ENCODE data around the gene HINFP.
"Not testable (repeated sequence)": the region's sequence is repeated elsewhere in the genome, so short reads cannot be mapped to it uniquely, and the experiment has no call there.

Gene HINFP

DNA sequence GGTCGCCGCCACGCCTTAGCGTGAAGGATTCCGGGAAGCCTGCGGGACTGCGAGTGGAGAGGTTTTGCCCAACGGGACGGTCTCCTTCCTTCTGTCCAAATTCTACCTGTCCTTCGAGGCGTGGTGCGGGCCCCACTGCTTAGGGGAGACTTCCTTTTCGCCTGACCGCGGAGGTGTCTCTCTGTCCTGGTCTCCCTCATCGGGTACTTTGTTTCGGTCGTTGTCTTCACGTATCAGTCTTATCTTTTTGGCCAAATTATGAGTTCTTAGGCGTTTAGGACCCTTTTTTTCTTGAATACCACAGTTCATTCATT is 388 bp downstream of the HINFP start:
- ATAC-seq = peak; percentile 14
- Mint-ChIP-seq H3K36me3 (peaks cover 54% of the 10 kb centered on the region), H3K4me1 (peaks cover 33% of the 10 kb centered on the region), H3K4me3 (peak overlapping the region; percentile 88), H3K27ac (peak overlapping the region; percentile 94), H3K9me3 (no peaks in the 10 kb centered on the region)
- DNase-seq (ENCODE audit: low spot score in 2 of 2) = no peak

DNA sequence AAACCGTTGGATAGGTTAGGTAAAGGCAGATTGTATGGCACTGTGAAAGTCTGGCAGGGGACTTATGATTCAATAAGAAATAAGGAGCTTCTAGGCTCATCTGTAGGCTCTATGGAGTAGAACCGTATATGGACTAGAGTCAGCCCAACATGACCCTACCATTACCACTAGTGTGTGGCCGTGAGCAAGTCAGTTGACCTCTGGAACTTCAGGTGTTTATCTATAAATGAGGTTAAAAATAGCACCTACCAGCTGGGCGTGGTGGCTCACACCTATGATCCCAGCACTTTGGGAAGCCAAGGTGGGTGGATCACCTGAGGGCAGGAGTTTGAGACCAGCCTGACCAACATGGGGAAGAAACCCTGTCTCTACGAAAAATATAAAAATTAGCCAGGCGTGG is 4.4 kb downstream of the HINFP start:
- ATAC-seq = no peak
- Mint-ChIP-seq H3K4me1 (peaks cover 28% of the 10 kb centered on the region), H3K27ac (no peak overlapping the region), H3K36me3 (peaks cover 93% of the 10 kb centered on the region), H3K9me3 (no peaks in the 10 kb centered on the region), H3K4me3 (no peak overlapping the region)
- DNase-seq (ENCODE audit: low spot score in 2 of 2) = no peak

DNA sequence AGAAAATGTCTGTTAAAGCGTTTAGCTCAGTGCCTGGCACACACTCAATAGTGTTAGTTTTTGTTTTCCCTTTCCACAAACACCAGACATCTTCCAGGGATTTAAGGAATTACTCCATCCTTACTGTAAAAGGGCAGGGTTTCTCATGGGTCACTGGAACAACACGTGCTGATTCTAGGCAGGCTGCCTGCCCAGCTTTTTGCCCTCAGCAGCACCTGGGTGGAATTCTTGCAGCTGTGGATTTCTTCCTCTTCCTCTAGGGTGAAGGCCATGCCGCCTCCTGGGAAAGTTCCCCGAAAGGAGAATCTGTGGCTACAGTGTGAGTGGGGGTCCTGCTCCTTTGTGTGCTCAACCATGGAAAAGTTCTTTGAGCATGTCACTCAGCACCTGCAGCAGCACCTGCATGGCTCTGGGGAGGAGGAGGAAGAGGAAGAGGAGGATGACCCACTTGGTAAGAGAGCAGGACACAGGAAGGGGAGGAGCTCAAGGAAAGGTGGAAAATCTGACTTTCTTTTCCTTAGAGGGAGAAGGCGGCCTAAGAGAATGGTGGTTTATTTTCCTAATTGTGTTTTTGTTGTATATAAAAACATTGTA is 5.4 kb downstream of the HINFP start:
- Mint-ChIP-seq H3K27ac (peak overlapping the region; percentile 71), H3K9me3 (no peaks in the 10 kb centered on the region), H3K36me3 (peaks cover 93% of the 10 kb centered on the region)

DNA sequence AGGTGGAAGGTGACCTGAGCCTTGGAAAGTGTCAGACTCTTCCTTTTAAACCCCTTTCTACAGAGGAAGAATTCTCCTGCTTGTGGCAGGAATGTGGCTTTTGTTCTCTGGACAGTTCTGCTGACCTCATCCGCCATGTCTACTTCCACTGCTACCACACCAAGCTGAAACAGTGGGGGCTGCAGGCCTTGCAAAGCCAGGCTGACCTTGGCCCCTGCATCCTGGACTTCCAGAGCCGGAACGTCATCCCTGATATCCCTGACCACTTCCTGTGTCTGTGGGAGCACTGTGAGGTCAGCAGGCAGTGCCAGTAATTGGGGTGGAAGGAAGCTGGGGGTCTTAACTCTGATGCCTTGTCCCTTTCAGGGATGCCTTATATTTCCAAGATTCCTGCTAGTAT is 9.3 kb downstream of the HINFP start:
- peak overlapping the region; percentile 58 for H3K27ac Mint-ChIP-seq
- DNase-seq (ENCODE audit: low spot score in 2 of 2) (no peak), ATAC-seq (no peak)
- H3K4me3 Mint-ChIP-seq = no peak overlapping the region
- H3K9me3 Mint-ChIP-seq = no peaks in the 10 kb centered on the region
- H3K4me1 Mint-ChIP-seq = peaks cover 6% of the 10 kb centered on the region
- peaks cover 89% of the 10 kb centered on the region for H3K36me3 Mint-ChIP-seq

More for the DNA sequence above, 5.4 kb downstream of the HINFP start:
- ATAC-seq = no peak
- H3K4me1 Mint-ChIP-seq = peaks cover 22% of the 10 kb centered on the region
- no peak overlapping the region for H3K4me3 Mint-ChIP-seq
- no peak for DNase-seq (ENCODE audit: low spot score in 2 of 2)

DNA sequence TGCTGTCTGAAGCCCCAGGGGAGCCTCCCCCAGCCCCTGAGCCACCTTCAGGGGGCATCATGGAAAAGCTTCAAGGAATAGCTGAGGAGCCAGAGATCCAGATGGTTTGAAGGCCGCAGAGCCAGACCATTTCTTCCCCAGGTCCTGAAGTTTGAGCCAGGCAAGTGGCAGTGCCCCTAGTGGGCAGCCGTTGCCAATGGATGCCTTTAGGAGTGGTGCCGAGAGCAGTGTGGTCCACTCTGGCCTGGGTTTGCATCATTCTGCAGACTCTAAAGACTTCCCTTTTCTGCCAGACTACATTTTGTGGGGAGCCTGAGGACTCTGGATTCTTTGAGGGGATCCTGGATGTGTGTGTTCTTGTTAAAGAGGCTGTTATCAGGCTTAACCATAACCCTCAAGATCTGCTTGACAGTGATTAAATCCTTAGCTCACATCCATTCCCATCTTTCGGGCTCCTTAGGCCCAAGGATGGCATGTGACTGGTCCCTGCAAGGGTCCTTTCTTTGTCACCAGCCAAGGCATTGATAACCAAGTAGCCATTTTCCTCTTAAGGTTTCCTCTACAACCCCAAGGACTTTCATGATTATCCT is 13.1 kb downstream of the HINFP start:
- Mint-ChIP-seq H3K4me1 (no peaks in the 10 kb centered on the region), H3K36me3 (peaks cover 56% of the 10 kb centered on the region), H3K27ac (peak overlapping the region; percentile 27), H3K4me3 (no peak overlapping the region), H3K9me3 (no peaks in the 10 kb centered on the region)
- DNase-seq (ENCODE audit: low spot score in 2 of 2) (no peak), ATAC-seq (no peak)

DNA sequence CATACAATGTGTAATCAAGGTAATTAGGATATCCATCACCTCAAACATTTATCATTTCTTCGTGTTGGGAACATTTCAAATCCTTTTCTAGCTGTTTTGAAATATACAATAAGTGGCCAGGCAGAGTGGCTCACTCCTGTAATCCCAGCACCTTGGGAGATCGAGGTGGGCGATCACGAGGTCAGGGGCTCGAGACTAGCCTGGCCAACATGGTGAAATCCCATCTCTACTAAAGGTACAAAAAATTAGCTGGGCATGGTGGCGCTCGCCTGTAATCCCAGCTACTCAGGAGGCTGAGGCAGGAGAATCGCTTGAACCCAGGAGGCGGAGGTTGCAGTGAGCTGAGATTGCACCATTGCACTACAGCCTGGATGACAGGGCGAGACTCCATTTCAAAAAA is 17.9 kb downstream of the HINFP start:
- not testable (repeated sequence) for H3K27ac Mint-ChIP-seq; H3K36me3 Mint-ChIP-seq; H3K4me3 Mint-ChIP-seq; H3K4me1 Mint-ChIP-seq; DNase-seq (ENCODE audit: low spot score in 2 of 2); ATAC-seq; H3K9me3 Mint-ChIP-seq

DNA sequence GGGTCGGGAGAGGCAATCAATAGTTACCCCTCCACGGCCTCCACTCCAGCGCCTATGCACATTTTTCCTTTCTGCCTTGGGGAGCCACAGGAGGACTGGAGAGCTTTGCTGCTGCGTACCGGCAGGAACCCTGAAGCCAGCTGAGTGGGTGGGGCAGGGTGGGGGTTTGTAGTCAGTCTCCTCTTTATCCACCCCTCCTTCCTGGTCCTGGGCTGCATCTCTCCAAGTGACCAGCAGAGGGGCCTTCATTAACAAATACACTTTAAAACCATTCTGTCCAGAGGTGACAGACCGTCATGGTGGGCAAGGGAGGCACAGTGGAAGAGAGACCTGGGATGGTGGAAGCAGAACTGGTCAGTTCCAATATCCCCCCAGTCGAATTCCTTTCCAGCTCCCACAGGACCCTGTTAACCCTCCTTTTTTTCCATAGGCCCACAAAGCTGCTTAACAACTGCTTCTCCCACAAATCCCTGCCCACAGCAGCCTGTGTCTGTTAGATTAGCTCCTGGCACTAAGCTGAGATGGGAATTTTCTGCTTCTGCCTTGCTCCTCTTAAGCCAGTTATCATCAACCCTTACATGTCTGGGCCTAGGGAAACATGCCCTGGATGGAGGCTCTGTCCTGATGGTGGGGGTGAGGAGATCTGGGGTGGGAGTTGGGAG is 23.6 kb downstream of the HINFP start:
- ATAC-seq = peak; percentile 68
- Mint-ChIP-seq H3K4me3 (no peak overlapping the region), H3K4me1 (peaks cover 20% of the 10 kb centered on the region), H3K9me3 (no peaks in the 10 kb centered on the region), H3K36me3 (no peaks in the 10 kb centered on the region), H3K27ac (no peak overlapping the region)
- no peak for DNase-seq (ENCODE audit: low spot score in 2 of 2)

DNA sequence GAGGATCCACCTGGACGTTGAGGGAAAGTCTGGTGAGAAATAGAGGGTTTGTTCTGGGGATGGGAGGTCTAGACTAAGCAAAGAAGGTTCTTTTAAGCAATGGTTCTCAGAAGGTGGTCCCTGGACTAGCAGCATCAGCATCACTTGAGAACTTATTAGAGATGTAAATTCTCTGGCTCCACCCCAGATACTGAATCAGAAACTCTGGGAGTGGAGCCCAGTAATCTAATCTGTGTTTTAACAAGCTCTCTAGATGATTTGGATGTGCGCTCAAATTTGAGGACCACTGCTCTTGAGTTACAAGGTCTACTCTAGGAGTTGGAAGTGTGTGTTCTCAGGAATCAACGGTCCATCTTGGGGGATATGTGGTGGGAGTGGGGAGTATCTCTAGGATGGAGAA is 24.2 kb downstream of the HINFP start:
- H3K4me1 Mint-ChIP-seq = peaks cover 20% of the 10 kb centered on the region
- no peaks in the 10 kb centered on the region for H3K9me3 Mint-ChIP-seq
- DNase-seq (ENCODE audit: low spot score in 2 of 2) = no peak
- ATAC-seq = no peak
- H3K4me3 Mint-ChIP-seq = no peak overlapping the region
- no peak overlapping the region for H3K27ac Mint-ChIP-seq
- H3K36me3 Mint-ChIP-seq = no peaks in the 10 kb centered on the region

DNA sequence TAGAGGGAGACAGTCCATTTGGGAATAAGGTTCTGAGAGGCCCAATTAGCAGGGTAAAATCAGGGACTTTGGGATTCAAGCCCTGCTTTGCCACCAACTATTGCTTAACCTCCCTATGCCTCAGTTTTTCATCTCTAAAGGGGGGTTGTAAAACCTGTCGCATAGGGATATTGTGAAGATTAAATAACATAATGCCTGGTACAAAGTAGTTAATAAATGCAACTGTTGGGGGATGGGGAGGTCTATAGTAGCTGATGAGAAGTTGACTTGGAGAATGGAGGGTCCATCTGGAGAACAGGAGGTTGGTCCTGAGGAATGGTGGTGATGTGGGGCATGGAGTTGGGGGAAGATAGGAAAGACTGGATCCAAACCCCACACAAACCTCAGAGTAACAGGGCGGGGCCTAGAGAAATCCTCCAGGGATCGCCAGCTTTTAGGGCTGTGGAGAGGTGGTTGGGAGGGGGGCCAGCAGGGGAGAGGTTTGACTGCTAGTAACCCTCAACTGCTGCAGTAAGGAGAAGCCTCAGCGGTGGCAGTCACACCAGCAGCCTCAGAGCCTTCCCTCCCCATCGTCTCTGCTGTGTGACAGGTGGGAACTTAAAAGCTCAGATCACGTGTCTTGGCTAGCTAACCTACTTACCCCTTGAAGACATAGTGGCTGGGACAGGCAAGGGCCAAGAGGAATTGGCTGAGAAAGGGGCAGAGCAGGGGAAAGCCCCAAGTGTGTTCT is 26.4 kb downstream of the HINFP start:
- Mint-ChIP-seq H3K4me3 (peak overlapping the region; percentile 59), H3K4me1 (peaks cover 20% of the 10 kb centered on the region), H3K9me3 (no peaks in the 10 kb centered on the region), H3K36me3 (no peaks in the 10 kb centered on the region), H3K27ac (no peak overlapping the region)
- no peak for ATAC-seq
- DNase-seq (ENCODE audit: low spot score in 2 of 2) = no peak

DNA sequence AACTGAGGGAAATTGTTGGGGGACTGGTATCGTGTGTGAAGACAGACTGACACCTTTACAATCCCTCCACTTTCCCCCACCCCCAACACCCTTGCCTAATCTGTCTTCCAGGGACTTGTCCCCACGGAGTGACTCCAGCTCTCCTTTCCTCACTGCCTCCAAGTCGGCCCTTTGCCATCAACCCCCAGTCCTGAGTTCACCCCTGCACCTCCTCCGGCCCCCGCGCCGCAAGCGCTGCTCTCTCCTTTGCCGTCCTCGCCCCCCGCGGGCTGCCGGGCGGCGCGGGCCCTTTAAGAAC is 27.3 kb downstream of the HINFP start:
- peaks cover 20% of the 10 kb centered on the region for H3K4me1 Mint-ChIP-seq
- ATAC-seq (no peak), DNase-seq (ENCODE audit: low spot score in 2 of 2) (no peak)
- no peak overlapping the region for H3K27ac Mint-ChIP-seq
- H3K9me3 Mint-ChIP-seq = no peaks in the 10 kb centered on the region
- H3K36me3 Mint-ChIP-seq = no peaks in the 10 kb centered on the region
- peak overlapping the region; percentile 59 for H3K4me3 Mint-ChIP-seq

DNA sequence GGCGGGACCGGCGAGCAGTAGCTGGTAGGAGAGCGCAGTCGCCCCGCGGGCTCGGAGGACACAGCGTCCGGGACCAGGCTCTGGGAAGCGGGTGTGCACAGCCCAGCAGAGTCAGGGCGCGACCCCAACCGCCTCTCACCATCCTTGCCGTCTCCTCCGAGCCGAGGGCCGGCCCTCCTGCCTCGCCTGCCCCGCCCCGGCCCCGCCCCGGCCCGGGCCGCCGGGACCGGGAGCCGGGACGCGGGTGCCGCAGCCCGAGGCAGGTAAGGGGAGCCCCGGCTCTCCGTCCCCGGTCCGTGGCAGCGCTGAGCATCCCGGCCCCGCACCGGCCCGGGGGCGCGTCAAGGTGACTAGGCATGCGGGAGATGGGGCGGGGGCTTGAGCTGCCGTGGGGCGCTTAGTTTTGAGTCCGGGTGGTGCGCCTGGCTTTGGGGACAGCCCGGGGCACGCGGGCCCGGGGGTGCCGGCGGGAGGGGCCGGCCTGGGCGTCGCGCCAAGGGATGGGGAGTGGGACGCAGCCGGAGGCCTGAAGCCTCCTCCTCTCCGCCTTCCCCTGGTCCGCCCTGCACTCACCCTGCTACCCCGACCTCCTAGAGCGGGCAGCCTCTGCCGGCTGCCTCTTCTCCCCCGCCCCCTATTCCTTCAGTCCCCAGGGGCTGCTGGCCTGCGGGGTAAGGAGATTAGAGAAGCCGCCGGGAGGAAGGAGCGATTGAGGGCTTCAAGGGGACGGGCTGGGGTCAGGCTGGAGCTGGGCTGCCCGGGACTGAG is 27.8 kb downstream of the HINFP start, which contains the start of gene ABCG4:
Gene ABCG4, plus strand, starts transcription at position 35 of the 768 bp plus-strand sequence. CDS start 914 bp downstream, outside the sequence.
- peak in 1 of 2 donors; percentile 61 for DNase-seq (ENCODE audit: low spot score in 2 of 2)
- Mint-ChIP-seq H3K36me3 (no peaks in the 10 kb centered on the region), H3K27ac (no peak within 1 kb of the TSS), H3K4me1 (peaks cover 20% of the 10 kb centered on the region), H3K9me3 (no peaks in the 10 kb centered on the region), H3K4me3 (peak within 1 kb of the TSS; percentile 59)
- peak; percentile 60 for ATAC-seq

DNA sequence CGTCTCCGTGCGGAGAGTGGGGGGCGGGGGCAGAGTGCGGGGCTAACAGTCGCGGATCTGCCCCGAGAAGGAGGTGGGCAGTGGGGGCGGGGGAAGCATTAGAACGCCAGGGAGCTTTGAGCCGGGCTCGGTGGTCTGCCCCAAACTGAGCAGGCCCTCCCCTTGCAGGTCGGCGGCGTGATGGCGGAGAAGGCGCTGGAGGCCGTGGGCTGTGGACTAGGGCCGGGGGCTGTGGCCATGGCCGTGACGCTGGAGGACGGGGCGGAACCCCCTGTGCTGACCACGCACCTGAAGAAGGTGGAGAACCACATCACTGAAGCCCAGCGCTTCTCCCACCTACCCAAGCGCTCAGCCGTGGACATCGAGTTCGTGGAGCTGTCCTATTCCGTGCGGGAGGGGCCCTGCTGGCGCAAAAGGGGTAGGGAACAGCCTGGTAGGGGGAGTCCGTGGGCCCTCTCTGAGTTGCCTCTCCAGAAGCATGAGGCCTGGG is 28.5 kb downstream of the HINFP start:
- Mint-ChIP-seq H3K36me3 (no peaks in the 10 kb centered on the region), H3K4me1 (peaks cover 20% of the 10 kb centered on the region), H3K27ac (no peak overlapping the region), H3K4me3 (peak overlapping the region; percentile 59), H3K9me3 (no peaks in the 10 kb centered on the region)
- no peak for DNase-seq (ENCODE audit: low spot score in 2 of 2)
- ATAC-seq = no peak

DNA sequence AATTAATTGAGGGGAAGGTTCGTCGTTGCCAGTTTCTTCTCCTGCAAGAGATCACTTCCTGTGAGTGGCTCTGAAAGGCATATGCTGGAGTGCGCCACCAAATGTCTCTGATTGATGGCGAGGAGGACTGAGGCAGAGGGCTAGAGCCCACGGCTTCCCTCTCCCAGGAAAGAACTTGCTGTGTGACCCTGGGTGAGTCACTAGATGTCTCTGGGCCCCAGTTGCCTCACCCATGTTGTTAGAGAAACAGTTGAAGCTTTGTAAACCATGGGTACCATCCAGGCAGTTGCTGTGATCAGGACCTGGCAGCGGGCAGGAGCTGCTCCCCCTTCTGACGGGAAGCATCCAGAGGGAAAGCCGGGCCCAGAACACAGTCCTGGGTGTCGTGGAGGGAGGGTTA is 30.7 kb downstream of the HINFP start:
- Mint-ChIP-seq H3K4me3 (no peak overlapping the region), H3K27ac (no peak overlapping the region), H3K36me3 (no peaks in the 10 kb centered on the region), H3K4me1 (peaks cover 26% of the 10 kb centered on the region), H3K9me3 (no peaks in the 10 kb centered on the region)
- DNase-seq (ENCODE audit: low spot score in 2 of 2) (no peak), ATAC-seq (no peak)

DNA sequence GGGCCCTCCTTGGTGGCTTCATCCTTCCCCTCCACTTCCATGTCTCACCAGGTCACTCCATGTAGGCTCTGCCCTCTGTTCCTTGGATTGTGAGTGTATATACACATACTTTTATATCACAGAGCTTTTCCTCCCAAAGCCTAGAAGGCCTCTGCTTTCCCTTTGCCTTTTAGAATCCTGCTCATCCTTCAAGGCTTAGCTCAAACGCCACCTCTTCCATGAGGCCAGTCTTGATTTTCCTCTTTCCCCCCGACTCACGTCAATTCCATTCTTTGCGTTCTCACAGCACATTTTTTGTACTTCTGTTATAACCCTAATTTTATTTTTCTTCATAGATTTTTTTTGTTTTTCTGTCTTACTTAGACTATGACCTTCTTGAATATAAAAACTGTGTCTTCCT is 31.2 kb downstream of the HINFP start:
- ATAC-seq = no peak
- Mint-ChIP-seq H3K9me3 (no peaks in the 10 kb centered on the region), H3K4me3 (no peak overlapping the region), H3K36me3 (no peaks in the 10 kb centered on the region), H3K4me1 (peaks cover 20% of the 10 kb centered on the region), H3K27ac (no peak overlapping the region)
- no peak for DNase-seq (ENCODE audit: low spot score in 2 of 2)

Data from stimulated activated effector memory CD8-positive, alpha-beta T cell treated with anti-CD3 and anti-CD28 coated beads, Interleukin-12 subunit alpha, Interleukin-12 subunit beta, amount 100 ng/mL, for 72 hours (primary cell).